Stimulated activated CD4-positive, alpha-beta T cell treated with anti-CD3 and anti-CD28 coated beads, Interleukin-1b, Interleukin-23, amount 100 ng/mL, for 1 hour (primary cell): Measurements from ENCODE around the gene POLR1F.

Source experiments
- DNase-seq, 2 donors: peaks; one replicate each; pipeline ENCODE4 v3.0.0-alpha.2; 2020; ENCODE audit warnings: low read depth in 2 of 2

Gene POLR1F

GRCh38 chr7:19675816-19676215 lies 33.0 kb downstream of the POLR1F start:
- no peak for DNase-seq

- DNase-seq: no peak
Measured at GRCh38 chr7:19674266-19674960, 34.4 kb downstream of the POLR1F start.

- no peak for DNase-seq
Measured at GRCh38 chr7:19670806-19671205, 38.0 kb downstream of the POLR1F start.

GRCh38 chr7:19665399-19666008 lies 43.3 kb downstream of the POLR1F start:
- no peak for DNase-seq

- DNase-seq: no peak
Measured at GRCh38 chr7:19663816-19664462, 44.9 kb downstream of the POLR1F start.

- no peak for DNase-seq
Measured at GRCh38 chr7:19648791-19649190, 60.0 kb downstream of the POLR1F start.
